ENCODE measurements around the gene PRMT9. TPM values are rescaled to one million over a fixed set of nuclear protein-coding genes. Genes with fewer than 3 reads are reported as not detected.

Gene PRMT9
- polyA plus RNA-seq, 1 donor (not counting 4 experiments of a cell fraction or from before 2014, with no cell fraction given): 10.4 TPM

DNA sequence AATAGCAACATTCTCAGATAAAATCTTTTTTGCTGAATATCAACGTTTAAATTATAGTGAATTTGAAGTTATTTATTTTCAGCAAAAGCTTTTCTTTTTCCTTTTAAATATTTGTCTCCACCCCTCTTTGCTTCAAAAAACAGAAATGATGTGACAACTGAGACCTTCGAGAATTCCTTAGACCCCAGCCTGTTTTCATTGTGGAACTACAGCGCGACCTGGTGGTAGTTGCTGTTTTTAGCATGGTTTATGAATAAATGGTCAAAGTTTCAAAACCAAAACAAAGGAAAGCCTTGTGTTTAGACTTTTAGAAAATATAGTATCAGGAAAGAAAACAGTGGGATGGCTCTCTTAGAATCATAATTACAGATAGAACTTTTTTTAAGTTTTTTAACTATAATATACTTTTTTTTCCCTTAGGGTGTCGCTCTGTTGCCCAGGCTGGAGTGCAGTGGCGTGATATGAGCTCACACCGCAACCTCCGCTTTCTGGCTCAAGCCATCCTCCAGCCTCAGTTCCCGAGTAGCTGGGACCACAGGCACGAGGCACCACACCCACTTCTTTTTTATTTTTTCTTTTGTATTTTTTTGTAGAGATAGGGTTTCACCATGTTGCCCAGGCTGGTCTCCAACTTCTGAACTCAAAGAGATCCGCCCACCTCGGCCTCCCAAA is 93.6 kb downstream of the PRMT9 start:
- DNase-seq (ENCODE audit: low read depth, low spot score) (no peak), FAIRE-seq (no peak)
- Histone ChIP-seq H3K9me1 (ENCODE audit: control insufficient read depth, extremely low read depth, insufficient read depth, low read length) (no peaks in the 10 kb centered on the region), H3K4me3 (ENCODE audit: control insufficient read depth in 2 of 3, extremely low read depth in 1 of 3, insufficient read depth in 2 of 3, low read depth in 1 of 3, low read length in 3 of 3) (no peak overlapping the region), H4K20me1 (ENCODE audit: control insufficient read depth, extremely low read depth, insufficient read depth, low read length) (no peaks in the 10 kb centered on the region), H3K4me1 (ENCODE audit: control insufficient read depth, extremely low read depth, insufficient read depth, low read length) (no peaks in the 10 kb centered on the region), H3K27ac (ENCODE audit: control insufficient read depth, insufficient read depth, low read length) (no peak overlapping the region), H3K36me3 (ENCODE audit: control insufficient read depth in 2 of 2, extremely low read depth in 1 of 2, insufficient read depth in 2 of 2, low read length in 2 of 2) (no peaks in the 10 kb centered on the region), H2AFZ (ENCODE audit: control insufficient read depth, low read length) (no peak overlapping the region), H3K4me2 (ENCODE audit: control insufficient read depth, extremely low read depth, insufficient read depth, low read depth, low read length) (no peak overlapping the region), H3K9ac (ENCODE audit: control insufficient read depth, extremely low read depth, insufficient read depth, low read length) (no peak overlapping the region), H3K79me2 (ENCODE audit: control insufficient read depth, insufficient read depth, low read length) (no peaks in the 10 kb centered on the region), H3K9me3 (ENCODE audit: control insufficient read depth, low read depth, low read length) (no peaks in the 10 kb centered on the region), H3K27me3 (ENCODE audit: control insufficient read depth, extremely low read depth, insufficient read depth, low read length) (no peaks in the 10 kb centered on the region)
- dilution Hi-C loops (cut with MboI; ENCODE audit: extremely low pct_ligation_motif_present, low sequenced_read_pairs): no loop called here
- TF ChIP-seq, protein P1, sequence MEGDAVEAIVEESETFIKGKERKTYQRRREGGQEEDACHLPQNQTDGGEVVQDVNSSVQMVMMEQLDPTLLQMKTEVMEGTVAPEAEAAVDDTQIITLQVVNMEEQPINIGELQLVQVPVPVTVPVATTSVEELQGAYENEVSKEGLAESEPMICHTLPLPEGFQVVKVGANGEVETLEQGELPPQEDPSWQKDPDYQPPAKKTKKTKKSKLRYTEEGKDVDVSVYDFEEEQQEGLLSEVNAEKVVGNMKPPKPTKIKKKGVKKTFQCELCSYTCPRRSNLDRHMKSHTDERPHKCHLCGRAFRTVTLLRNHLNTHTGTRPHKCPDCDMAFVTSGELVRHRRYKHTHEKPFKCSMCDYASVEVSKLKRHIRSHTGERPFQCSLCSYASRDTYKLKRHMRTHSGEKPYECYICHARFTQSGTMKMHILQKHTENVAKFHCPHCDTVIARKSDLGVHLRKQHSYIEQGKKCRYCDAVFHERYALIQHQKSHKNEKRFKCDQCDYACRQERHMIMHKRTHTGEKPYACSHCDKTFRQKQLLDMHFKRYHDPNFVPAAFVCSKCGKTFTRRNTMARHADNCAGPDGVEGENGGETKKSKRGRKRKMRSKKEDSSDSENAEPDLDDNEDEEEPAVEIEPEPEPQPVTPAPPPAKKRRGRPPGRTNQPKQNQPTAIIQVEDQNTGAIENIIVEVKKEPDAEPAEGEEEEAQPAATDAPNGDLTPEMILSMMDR (optimal IDR thresholded peaks at IDR 0.05 in 1 of 3, IDR thresholded peaks at IDR 0.05 in 1 of 3, conservative IDR thresholded peaks at IDR 0.05 in 1 of 3; ENCODE audit: extremely low read depth in 1 of 3, insufficient read depth in 2 of 3, low read length in 3 of 3): peak; percentile 63 to 69 (median 64)
- no peak for TF ChIP-seq EZH2 (IDR thresholded peaks at IDR 0.05; ENCODE audit: low read length)

DNA sequence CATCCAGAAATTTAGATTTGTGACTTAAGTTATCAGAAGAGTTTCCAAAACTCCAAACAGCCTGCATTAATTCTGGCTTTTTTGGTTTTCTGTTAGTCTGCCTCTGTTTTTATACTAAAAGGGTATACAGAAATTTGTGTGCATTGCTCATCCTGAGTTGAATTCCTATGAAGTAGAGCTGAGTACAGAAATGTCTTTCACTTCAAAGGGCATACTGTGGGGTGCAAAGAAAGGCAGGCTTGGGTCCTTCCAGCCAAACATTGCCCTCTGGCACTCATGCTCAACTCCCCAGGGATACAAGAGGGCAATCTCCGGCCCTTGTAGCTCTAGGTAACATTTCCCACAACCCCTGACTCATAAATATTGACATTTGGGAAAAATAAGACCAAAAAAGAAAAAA is 94.4 kb downstream of the PRMT9 start:
- dilution Hi-C loops (cut with MboI; ENCODE audit: extremely low pct_ligation_motif_present, low sequenced_read_pairs): no loop called here
- Histone ChIP-seq H3K9me3 (ENCODE audit: control insufficient read depth, low read depth, low read length) (no peaks in the 10 kb centered on the region), H3K9ac (ENCODE audit: control insufficient read depth, extremely low read depth, insufficient read depth, low read length) (no peak overlapping the region), H2AFZ (ENCODE audit: control insufficient read depth, low read length) (no peak overlapping the region), H3K4me1 (ENCODE audit: control insufficient read depth, extremely low read depth, insufficient read depth, low read length) (no peaks in the 10 kb centered on the region), H3K4me2 (ENCODE audit: control insufficient read depth, extremely low read depth, insufficient read depth, low read depth, low read length) (no peak overlapping the region), H3K27ac (ENCODE audit: control insufficient read depth, insufficient read depth, low read length) (no peak overlapping the region), H3K4me3 (ENCODE audit: control insufficient read depth in 2 of 3, extremely low read depth in 1 of 3, insufficient read depth in 2 of 3, low read depth in 1 of 3, low read length in 3 of 3) (no peak overlapping the region), H4K20me1 (ENCODE audit: control insufficient read depth, extremely low read depth, insufficient read depth, low read length) (no peaks in the 10 kb centered on the region), H3K9me1 (ENCODE audit: control insufficient read depth, extremely low read depth, insufficient read depth, low read length) (no peaks in the 10 kb centered on the region), H3K27me3 (ENCODE audit: control insufficient read depth, extremely low read depth, insufficient read depth, low read length) (no peaks in the 10 kb centered on the region), H3K36me3 (ENCODE audit: control insufficient read depth in 2 of 2, extremely low read depth in 1 of 2, insufficient read depth in 2 of 2, low read length in 2 of 2) (no peaks in the 10 kb centered on the region), H3K79me2 (ENCODE audit: control insufficient read depth, insufficient read depth, low read length) (no peaks in the 10 kb centered on the region)
- no peak for TF ChIP-seq EZH2 (IDR thresholded peaks at IDR 0.05; ENCODE audit: low read length)
- TF ChIP-seq, protein P1 (optimal IDR thresholded peaks at IDR 0.05 in 1 of 3, IDR thresholded peaks at IDR 0.05 in 1 of 3, conservative IDR thresholded peaks at IDR 0.05 in 1 of 3; ENCODE audit: extremely low read depth in 1 of 3, insufficient read depth in 2 of 3, low read length in 3 of 3): no peak
- DNase-seq (ENCODE audit: low read depth, low spot score) (no peak), FAIRE-seq (no peak)

Other genes with a start within 250 kb of the PRMT9 start
- 5.5 to 7.8 TPM (median 6.1 TPM) in 3 replicates for gene EDNRA, start 203.1 kb downstream of the PRMT9 start, polyA plus RNA-seq
- gene TMEM184C, start 66.8 kb downstream of the PRMT9 start, polyA plus RNA-seq: 18.0 to 32.2 TPM (median 22.1 TPM) in 3 replicates
- 12.2 to 18.7 TPM (median 17.7 TPM) in 3 replicates for gene ARHGAP10, start 47.9 kb upstream of the PRMT9 start, polyA plus RNA-seq

Measured in keratinocyte (primary cell).